C4-2B (cell line): ENCODE measurements around the gene RSPO4.

ENCODE experiments used
- H3K27ac ChIP-seq: fragments of 450-650 bp; 2 replicates; pipeline ENCODE4 v1.5.1; 2017
- CTCF ChIP-seq: fragments of 450-650 bp; conservative IDR thresholded peaks from 2 replicates; pipeline ENCODE4 v1.5.1; 2017; ENCODE audit warnings: mild to moderate bottlenecking
- ZFX ChIP-seq: fragments of 450-650 bp; IDR thresholded peaks from 2 replicates; pipeline ENCODE4 v1.6.1; 2017

Gene RSPO4

GRCh38 chr20:967796-968742 lies 34.0 kb downstream of the RSPO4 start:
- TF ChIP-seq ZFX (no peak), CTCF (no peak)
- no peak overlapping the region for H3K27ac ChIP-seq

- TF ChIP-seq ZFX (no peak), CTCF (no peak)
- H3K27ac ChIP-seq, result no peak overlapping the region
Observed at GRCh38 chr20:965956-966355, 36.2 kb downstream of the RSPO4 start.

- no peak overlapping the region for H3K27ac ChIP-seq
- TF ChIP-seq ZFX (no peak), CTCF (no peak)
Observed at GRCh38 chr20:963795-964194, 38.3 kb downstream of the RSPO4 start.

- TF ChIP-seq CTCF (no peak), ZFX (no peak)
- no peak overlapping the region for H3K27ac ChIP-seq
Observed at GRCh38 chr20:962683-963082, 39.4 kb downstream of the RSPO4 start.

GRCh38 chr20:962223-962622 lies 39.9 kb downstream of the RSPO4 start:
- TF ChIP-seq CTCF (no peak), ZFX (no peak)

GRCh38 chr20:961768-962167 lies 40.3 kb downstream of the RSPO4 start:
- no peak for TF ChIP-seq CTCF
- TF ChIP-seq ZFX, result no peak
- H3K27ac ChIP-seq, result no peak overlapping the region

More at GRCh38 chr20:962223-962622, 39.9 kb downstream of the RSPO4 start:
- H3K27ac ChIP-seq, result no peak overlapping the region

GRCh38 chr20:959996-960615 lies 42.0 kb downstream of the RSPO4 start:
- H3K27ac ChIP-seq, result no peak overlapping the region
- TF ChIP-seq ZFX (no peak), CTCF (no peak)
